D721Med (cell line): ENCODE measurements around the gene POLG.

Source experiments
- DNase-seq: peaks from one replicate; pipeline ENCODE4 v3.0.0; 2011; ENCODE audit warnings: low spot score; ENCODE audit not compliant: insufficient read length
- FAIRE-seq: peaks from 2 replicates; lab custom pipeline; 2011; peaks lifted over from hg19 to GRCh38; lab: Jason Lieb, UNC
- CTCF ChIP-seq: IDR thresholded peaks from 2 replicates; pipeline ENCODE4 v1.5.1; 2012; ENCODE audit warnings: mild to moderate bottlenecking, control low read depth; ENCODE audit not compliant: insufficient read depth; ENCODE audit errors: missing control alignments

The POLG gene

GRCh38 chr15:89368566-89369223 lies 34.1 kb upstream of the POLG start:
- TF ChIP-seq CTCF = no peak
- DNase-seq = no peak
- no peak for FAIRE-seq

GRCh38 chr15:89367485-89368451 lies 33.1 kb upstream of the POLG start:
- no peak for FAIRE-seq
- no peak for TF ChIP-seq CTCF
- peak; percentile 97 for DNase-seq

- no peak for TF ChIP-seq CTCF
- DNase-seq (no peak), FAIRE-seq (no peak)
Measured at GRCh38 chr15:89366656-89367393, 32.2 kb upstream of the POLG start.

GRCh38 chr15:89365462-89366065 lies 30.9 kb upstream of the POLG start:
- no peak for FAIRE-seq
- no peak for TF ChIP-seq CTCF
- no peak for DNase-seq

- no peak for TF ChIP-seq CTCF
- no peak for FAIRE-seq
- DNase-seq = no peak
Measured at GRCh38 chr15:89364741-89365450, 30.3 kb upstream of the POLG start.

- DNase-seq (no peak), FAIRE-seq (no peak)
- TF ChIP-seq CTCF = no peak
Measured at GRCh38 chr15:89364341-89364740, 29.7 kb upstream of the POLG start.
